T-helper 9 cell (primary cell): ENCODE results near the gene GTSF1L.

ENCODE experiments used
- DNase-seq: peaks from one replicate; pipeline ENCODE4 v3.0.0-alpha.2; 2020

GTSF1L gene

GRCh38 chr20:43744966-43745730 is 18.3 kb upstream of the GTSF1L start:
- DNase-seq: no peak

- DNase-seq: no peak
Measured at GRCh38 chr20:43744151-43744611, 17.4 kb upstream of the GTSF1L start.

GRCh38 chr20:43740642-43741041 is 13.8 kb upstream of the GTSF1L start:
- DNase-seq: no peak

- no peak for DNase-seq
Measured at GRCh38 chr20:43739148-43739749, 12.4 kb upstream of the GTSF1L start.

GRCh38 chr20:43737925-43738324 is 11.1 kb upstream of the GTSF1L start:
- no peak for DNase-seq

- DNase-seq: no peak
Measured at GRCh38 chr20:43736588-43737158, 9.9 kb upstream of the GTSF1L start.

- DNase-seq: no peak
Measured at GRCh38 chr20:43731927-43732326, 5.1 kb upstream of the GTSF1L start.

GRCh38 chr20:43731469-43731868 is 4.7 kb upstream of the GTSF1L start:
- no peak for DNase-seq

GRCh38 chr20:43728686-43729255 is 2.0 kb upstream of the GTSF1L start:
- DNase-seq: no peak

GRCh38 chr20:43727980-43728590 is 1.3 kb upstream of the GTSF1L start:
- DNase-seq: no peak

GRCh38 chr20:43726333-43726732 is 469 bp downstream of the GTSF1L start:
- no peak for DNase-seq

GRCh38 chr20:43725666-43726065 is 1.1 kb downstream of the GTSF1L start:
- DNase-seq: no peak

- no peak for DNase-seq
Measured at GRCh38 chr20:43724383-43724782, 2.4 kb downstream of the GTSF1L start.

- no peak for DNase-seq
Measured at GRCh38 chr20:43723735-43724134, 3.1 kb downstream of the GTSF1L start.

- DNase-seq: no peak
Measured at GRCh38 chr20:43723186-43723585, 3.6 kb downstream of the GTSF1L start.

GRCh38 chr20:43722153-43722505 is 4.7 kb downstream of the GTSF1L start:
- DNase-seq: peak; percentile 10

GRCh38 chr20:43721429-43722152 is 5.2 kb downstream of the GTSF1L start:
- no peak for DNase-seq

GRCh38 chr20:43721097-43721428 is 5.7 kb downstream of the GTSF1L start:
- no peak for DNase-seq

GRCh38 chr20:43720007-43720406 is 6.8 kb downstream of the GTSF1L start:
- DNase-seq: no peak

GRCh38 chr20:43717616-43717995 is 9.2 kb downstream of the GTSF1L start:
- no peak for DNase-seq

GRCh38 chr20:43716757-43717615 is 9.8 kb downstream of the GTSF1L start:
- no peak for DNase-seq

- no peak for DNase-seq
Measured at GRCh38 chr20:43716123-43716522, 10.7 kb downstream of the GTSF1L start.
